Activated T-helper 1 cell treated with anti-CD3 and anti-CD28 coated beads, Interleukin-12 subunit alpha, Interleukin-12 subunit beta, Interleukin-2, Interleukin-4 antibody, amounts not matched to agents 30 ng/mL and 10 ng/mL and 1 ng/mL, durations not matched to agents 14 hours and 24 hours and 36 hours (primary cell): ENCODE measurements around the gene RHOBTB1. TPM values are rescaled to one million over a fixed set of nuclear protein-coding genes. Genes with fewer than 3 reads are reported as not detected.

Source experiments
- DNase-seq: peaks from one replicate; pipeline ENCODE4 v3.0.0; 2021; ENCODE audit warnings: low spot score
- H3K27ac Mint-ChIP-seq: one replicate; pipeline ENCODE4 v1.8.0; 2021; ENCODE audit warnings: mild to moderate bottlenecking, mixed read lengths
- H3K27me3 Mint-ChIP-seq: one replicate; pipeline ENCODE4 v1.8.0; 2022; ENCODE audit warnings: mild to moderate bottlenecking, moderate library complexity, mixed read lengths; ENCODE audit not compliant: insufficient read depth
- H3K36me3 Mint-ChIP-seq: one replicate; pipeline ENCODE4 v1.8.0; 2021; ENCODE audit warnings: low read depth, mixed read lengths
- H3K4me1 Mint-ChIP-seq: one replicate; pipeline ENCODE4 v1.8.0; 2021; ENCODE audit warnings: low read depth, mixed read lengths
- H3K4me3 Mint-ChIP-seq: one replicate; pipeline ENCODE4 v1.8.0; 2021; ENCODE audit warnings: mild to moderate bottlenecking, moderate library complexity, mixed read lengths
- H3K9me3 Mint-ChIP-seq: one replicate; pipeline ENCODE4 v1.8.0; 2021; ENCODE audit warnings: mixed read lengths
- intact Hi-C: fragments of 100-400 bp; cut with micrococcal nuclease; formaldehyde crosslinking; loops from one replicate; pipeline ENCODE4 v1.15.1; 2024
- total RNA-seq: library from RNA; stranded (reverse); gene quantifications from 2 replicates; pipeline ENCODE4 v1.2.3, GENCODE V29; 2022

The RHOBTB1 gene
- total RNA-seq, 1 donor from 2014 or later = not detected

DNA sequence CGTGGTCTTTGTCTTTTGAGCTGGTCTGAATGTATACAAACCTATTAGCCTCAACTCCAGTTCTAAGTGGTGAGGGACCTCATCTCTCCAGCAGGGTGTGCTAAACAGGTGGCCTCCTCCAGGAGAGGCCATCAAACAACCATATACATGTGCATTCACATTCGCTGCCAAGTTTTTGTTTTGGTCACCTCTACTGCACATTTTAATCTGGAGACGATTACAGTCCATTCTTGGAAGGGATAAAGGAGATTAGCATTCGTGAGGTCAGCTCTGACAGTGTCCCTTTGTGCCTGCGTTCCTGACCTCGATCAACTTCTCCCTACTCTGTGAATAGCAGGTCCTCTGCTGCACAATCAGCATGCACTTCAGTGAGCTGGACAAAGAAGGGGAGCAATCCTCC is 60.8 kb downstream of the RHOBTB1 start:
- no peak overlapping the region for H3K4me3 Mint-ChIP-seq
- DNase-seq = no peak
- no peaks in the 10 kb centered on the region for H3K9me3 Mint-ChIP-seq
- no peaks in the 10 kb centered on the region for H3K36me3 Mint-ChIP-seq
- H3K4me1 Mint-ChIP-seq = no peaks in the 10 kb centered on the region
- intact Hi-C loops = loop anchor here (1.0 kb wide), 1 partner anchor 81 kb away; no protein-coding TSS in a partner anchor
- peaks cover 2% of the 10 kb centered on the region for H3K27me3 Mint-ChIP-seq
- H3K27ac Mint-ChIP-seq = no peak overlapping the region

DNA sequence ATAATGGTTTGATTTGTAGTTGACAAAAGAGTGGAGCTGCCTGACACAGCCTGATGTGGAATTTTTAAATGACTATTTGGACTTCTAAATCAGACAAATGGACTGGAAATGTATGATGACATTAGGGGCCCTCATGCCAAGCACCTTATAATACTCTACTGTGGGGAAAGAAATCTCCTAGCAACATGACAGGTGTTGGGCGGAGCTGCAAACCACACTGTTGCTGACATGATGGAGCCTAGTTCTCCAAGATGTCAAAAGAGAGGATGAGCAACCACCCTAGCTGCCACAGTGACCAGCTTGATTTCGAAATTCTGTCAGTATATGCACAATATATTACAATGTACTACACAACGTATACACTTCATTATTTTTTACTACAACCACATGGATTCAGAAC is 65.8 kb downstream of the RHOBTB1 start:
- Mint-ChIP-seq H3K4me1 (no peaks in the 10 kb centered on the region), H3K27ac (no peak overlapping the region), H3K9me3 (no peaks in the 10 kb centered on the region), H3K27me3 (no peaks in the 10 kb centered on the region), H3K4me3 (no peak overlapping the region), H3K36me3 (no peaks in the 10 kb centered on the region)
- DNase-seq = no peak
- intact Hi-C loops = no loop called here

DNA sequence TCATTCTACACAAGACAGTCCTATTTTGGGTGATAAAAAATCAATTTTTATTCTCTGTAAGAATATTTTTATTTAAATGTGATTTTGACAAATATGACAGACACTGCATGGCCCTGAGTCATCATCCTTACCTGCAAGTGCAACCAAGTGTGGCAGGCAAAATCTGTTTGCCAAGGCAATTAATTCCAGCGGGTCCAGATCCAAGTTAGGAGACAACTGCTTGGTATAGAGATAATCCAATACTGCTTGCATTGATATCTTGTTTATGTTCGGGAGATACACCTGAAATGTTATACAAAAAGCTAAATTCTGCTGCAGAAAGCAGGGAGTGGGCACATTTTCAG is 66.2 kb downstream of the RHOBTB1 start:
- no peaks in the 10 kb centered on the region for H3K36me3 Mint-ChIP-seq
- H3K4me1 Mint-ChIP-seq = no peaks in the 10 kb centered on the region
- no peak for DNase-seq
- H3K9me3 Mint-ChIP-seq = no peaks in the 10 kb centered on the region
- no peak overlapping the region for H3K27ac Mint-ChIP-seq
- no peak overlapping the region for H3K4me3 Mint-ChIP-seq
- intact Hi-C loops = no loop called here
- no peaks in the 10 kb centered on the region for H3K27me3 Mint-ChIP-seq

DNA sequence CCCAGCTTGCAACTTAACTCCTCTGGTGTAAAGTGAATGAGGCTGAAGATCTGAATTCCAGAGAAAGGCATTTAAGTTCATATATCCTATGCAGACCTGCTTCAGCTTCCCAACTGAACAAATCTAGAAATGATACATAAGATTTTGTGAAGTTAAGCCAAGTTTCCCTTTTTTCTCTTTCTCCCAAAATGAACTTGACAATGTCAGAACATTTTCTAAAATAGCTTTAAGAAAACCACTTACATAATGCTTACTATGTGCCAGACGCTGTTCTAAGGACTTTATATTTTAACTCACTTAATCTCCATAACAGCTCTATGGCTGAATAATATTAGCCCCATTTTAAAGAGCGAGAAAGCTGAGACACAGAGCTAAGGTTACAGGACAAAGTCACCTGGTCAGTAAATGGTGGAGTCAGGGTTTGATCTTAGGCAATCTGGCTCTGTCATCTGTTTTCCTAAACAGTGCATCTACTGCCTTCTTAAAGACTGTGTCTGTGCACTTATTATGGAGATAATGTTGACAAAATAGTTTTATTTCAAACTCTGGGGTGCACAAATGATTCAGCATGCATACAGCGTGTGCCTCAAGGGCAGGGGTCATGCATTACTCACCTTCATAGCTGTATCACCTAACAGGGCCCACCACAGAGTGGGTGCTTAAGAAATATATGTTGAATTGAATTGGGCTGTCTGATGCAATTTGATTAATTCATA is 66.8 kb downstream of the RHOBTB1 start:
- no peak for DNase-seq
- Mint-ChIP-seq H3K27me3 (no peaks in the 10 kb centered on the region), H3K36me3 (no peaks in the 10 kb centered on the region), H3K27ac (no peak overlapping the region), H3K4me3 (no peak overlapping the region), H3K4me1 (no peaks in the 10 kb centered on the region), H3K9me3 (no peaks in the 10 kb centered on the region)
- intact Hi-C loops = no loop called here

DNA sequence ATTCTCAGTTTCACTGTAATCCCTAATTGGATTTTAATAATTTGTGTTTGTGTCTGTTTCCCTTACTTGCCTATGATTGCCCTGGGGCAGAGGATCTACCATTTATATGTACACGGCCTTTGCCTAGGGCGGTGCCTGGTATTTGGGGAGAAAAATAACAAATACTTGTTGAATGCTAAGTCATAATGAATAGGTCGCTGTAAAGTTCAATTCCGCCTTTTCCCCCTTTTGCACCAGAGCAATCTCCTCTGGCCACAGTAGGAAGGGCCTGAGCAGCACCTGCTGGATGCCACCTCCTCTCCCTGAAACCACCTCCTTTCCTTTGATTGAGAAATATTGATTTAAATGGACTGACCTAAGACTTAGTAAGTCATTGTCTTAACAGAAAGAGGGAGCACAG is 70.2 kb downstream of the RHOBTB1 start:
- no peaks in the 10 kb centered on the region for H3K36me3 Mint-ChIP-seq

DNA sequence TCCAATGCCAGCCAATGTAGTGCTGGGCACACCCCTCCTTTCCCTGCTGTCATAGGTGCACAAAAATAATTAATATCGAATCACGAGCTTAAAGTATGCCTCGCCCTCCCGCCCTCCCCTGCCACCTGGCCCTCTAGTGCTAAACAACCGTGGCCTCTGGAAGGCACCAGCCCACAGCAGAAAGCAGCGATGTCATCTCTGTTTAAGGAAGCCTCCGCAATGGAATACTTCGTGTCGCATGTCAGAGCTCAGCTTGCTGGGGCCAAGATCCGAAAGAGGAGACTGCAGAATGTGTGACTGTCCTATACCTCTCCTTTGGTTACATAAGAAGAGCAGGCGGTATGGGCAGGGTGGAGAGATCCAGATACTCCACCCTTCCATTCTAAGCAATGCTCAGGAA is 71.5 kb downstream of the RHOBTB1 start:
- intact Hi-C loops = no loop called here
- H3K27ac Mint-ChIP-seq = no peak overlapping the region
- no peaks in the 10 kb centered on the region for H3K36me3 Mint-ChIP-seq
- H3K27me3 Mint-ChIP-seq = peaks cover 6% of the 10 kb centered on the region
- H3K4me1 Mint-ChIP-seq = no peaks in the 10 kb centered on the region
- H3K9me3 Mint-ChIP-seq = no peaks in the 10 kb centered on the region
- DNase-seq = no peak
- H3K4me3 Mint-ChIP-seq = no peak overlapping the region

More for the DNA sequence above, 70.2 kb downstream of the RHOBTB1 start:
- no peak for DNase-seq
- intact Hi-C loops = no loop called here
- Mint-ChIP-seq H3K27ac (no peak overlapping the region), H3K9me3 (no peaks in the 10 kb centered on the region), H3K27me3 (peaks cover 6% of the 10 kb centered on the region), H3K4me1 (no peaks in the 10 kb centered on the region), H3K4me3 (no peak overlapping the region)

DNA sequence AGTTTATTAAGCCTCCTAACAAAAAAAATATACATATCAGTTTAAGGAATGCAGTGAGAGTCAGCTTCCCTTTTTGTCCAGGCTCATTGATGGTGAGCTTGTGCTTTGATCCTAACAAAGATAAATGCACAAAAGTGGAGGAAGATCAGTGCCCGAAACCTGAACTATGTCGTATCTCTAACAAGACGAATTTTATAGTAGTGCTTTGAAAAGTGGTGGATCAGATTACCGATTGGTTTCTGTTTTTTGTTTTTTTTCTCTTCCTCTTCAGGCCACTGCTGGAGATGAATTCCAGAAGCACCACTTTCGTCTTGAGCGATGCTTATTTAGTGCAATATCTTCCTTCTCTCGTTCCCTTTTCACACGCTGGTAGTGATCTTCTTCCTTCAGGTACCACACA is 72.8 kb downstream of the RHOBTB1 start:
- Mint-ChIP-seq H3K36me3 (no peaks in the 10 kb centered on the region), H3K4me1 (no peaks in the 10 kb centered on the region), H3K27me3 (peaks cover 6% of the 10 kb centered on the region), H3K27ac (no peak overlapping the region), H3K9me3 (no peaks in the 10 kb centered on the region), H3K4me3 (no peak overlapping the region)
- DNase-seq = no peak
- intact Hi-C loops = no loop called here

DNA sequence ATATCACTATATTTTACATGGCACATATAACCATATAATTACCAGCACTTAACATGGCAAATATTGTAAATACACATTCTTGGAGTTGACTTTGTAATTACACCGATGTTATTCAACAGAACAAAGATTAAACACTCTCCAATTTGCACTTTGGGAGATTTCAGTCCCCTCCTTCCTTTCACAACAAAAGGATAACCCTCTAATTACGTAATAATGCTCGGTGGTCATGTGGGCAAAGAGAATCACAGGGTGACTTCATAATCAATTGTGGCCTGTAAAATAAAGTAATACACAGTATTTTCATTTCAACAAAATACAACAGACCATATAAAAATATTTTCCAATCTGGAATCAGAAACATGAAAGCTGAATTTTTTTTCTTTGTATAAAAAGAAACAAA is 73.2 kb downstream of the RHOBTB1 start:
- DNase-seq = no peak
- Mint-ChIP-seq H3K36me3 (no peaks in the 10 kb centered on the region), H3K27ac (no peak overlapping the region), H3K4me3 (no peak overlapping the region), H3K9me3 (no peaks in the 10 kb centered on the region), H3K4me1 (no peaks in the 10 kb centered on the region), H3K27me3 (peaks cover 6% of the 10 kb centered on the region)
- intact Hi-C loops = no loop called here

DNA sequence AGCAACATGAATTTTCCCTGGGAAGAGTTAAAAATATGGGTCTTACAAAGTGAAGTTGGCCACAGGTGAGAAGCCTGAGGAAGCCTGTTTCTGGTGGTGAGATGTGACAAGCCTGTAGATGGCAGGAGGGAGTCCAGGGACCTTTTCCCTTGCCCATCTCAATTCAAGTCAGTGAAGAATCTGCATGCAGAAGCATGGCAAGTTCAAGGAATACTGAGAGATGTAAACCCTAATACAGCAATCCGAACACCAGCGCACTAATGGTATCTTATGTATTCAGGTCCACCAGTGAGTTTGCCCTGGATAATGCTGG is 73.6 kb downstream of the RHOBTB1 start:
- peaks cover 6% of the 10 kb centered on the region for H3K27me3 Mint-ChIP-seq
- DNase-seq = no peak
- H3K27ac Mint-ChIP-seq = no peak overlapping the region
- no peak overlapping the region for H3K4me3 Mint-ChIP-seq
- no peaks in the 10 kb centered on the region for H3K4me1 Mint-ChIP-seq
- H3K36me3 Mint-ChIP-seq = no peaks in the 10 kb centered on the region
- H3K9me3 Mint-ChIP-seq = no peaks in the 10 kb centered on the region
- intact Hi-C loops = no loop called here

DNA sequence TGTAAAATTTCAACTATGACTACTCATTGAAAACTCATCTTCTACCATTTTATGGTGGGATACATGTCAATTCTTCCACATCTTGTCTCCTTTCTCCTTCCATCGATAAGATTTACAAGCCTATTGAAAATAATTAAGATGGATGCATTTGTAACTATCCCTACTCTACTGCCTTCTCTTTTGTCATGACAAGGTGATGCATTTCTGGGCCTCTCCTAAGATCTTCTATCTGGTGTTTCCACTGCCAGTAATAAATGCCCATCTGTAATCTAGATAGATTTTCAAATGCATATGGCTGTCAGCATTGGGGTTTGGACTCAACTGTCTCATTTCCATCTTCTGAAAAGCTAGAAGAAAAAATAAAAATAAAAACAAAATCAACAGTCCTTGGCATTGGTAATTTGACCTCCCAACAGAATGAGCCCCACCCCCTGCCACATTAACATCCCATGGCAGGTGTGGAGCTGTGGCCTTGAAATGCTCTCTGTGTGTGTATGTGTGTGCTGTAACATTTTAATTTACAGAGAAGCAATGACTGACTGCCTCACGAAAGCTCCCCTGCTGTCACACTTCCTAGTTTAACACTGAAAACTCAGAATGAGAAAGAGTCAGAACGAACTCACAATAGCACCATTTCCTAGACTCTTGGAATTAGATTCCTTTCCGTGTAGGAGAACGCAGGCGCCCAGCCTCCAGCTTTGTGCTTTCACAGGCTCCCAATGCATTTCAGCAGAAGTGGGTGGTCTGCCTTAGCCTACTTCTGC is 74.2 kb downstream of the RHOBTB1 start:
- intact Hi-C loops = no loop called here
- H3K4me1 Mint-ChIP-seq = no peaks in the 10 kb centered on the region
- no peak for DNase-seq
- no peak overlapping the region for H3K4me3 Mint-ChIP-seq
- H3K36me3 Mint-ChIP-seq = no peaks in the 10 kb centered on the region
- H3K27me3 Mint-ChIP-seq = peaks cover 6% of the 10 kb centered on the region
- no peaks in the 10 kb centered on the region for H3K9me3 Mint-ChIP-seq
- no peak overlapping the region for H3K27ac Mint-ChIP-seq

DNA sequence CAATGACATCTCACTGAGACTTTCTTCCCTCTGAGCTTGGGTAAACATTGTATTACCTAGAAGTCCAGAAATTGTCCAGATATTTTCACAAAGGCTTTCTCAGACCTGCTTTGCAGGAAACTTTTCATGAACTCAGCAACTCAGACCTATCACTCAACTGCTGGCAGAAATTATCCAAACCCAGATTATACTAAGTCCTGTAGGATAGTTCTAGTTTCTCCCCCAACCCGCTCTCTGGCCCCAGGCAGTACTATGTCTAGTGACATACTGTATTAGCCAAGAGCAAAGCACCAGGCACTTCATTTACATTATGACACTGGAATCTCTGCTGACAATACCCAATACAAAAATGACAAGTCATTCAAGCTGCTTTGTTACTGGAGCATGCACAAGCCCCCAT is 75.0 kb downstream of the RHOBTB1 start:
- DNase-seq = no peak
- Mint-ChIP-seq H3K36me3 (no peaks in the 10 kb centered on the region), H3K4me1 (no peaks in the 10 kb centered on the region), H3K27me3 (peaks cover 6% of the 10 kb centered on the region), H3K4me3 (no peak overlapping the region), H3K9me3 (no peaks in the 10 kb centered on the region), H3K27ac (no peak overlapping the region)
- intact Hi-C loops = no loop called here

DNA sequence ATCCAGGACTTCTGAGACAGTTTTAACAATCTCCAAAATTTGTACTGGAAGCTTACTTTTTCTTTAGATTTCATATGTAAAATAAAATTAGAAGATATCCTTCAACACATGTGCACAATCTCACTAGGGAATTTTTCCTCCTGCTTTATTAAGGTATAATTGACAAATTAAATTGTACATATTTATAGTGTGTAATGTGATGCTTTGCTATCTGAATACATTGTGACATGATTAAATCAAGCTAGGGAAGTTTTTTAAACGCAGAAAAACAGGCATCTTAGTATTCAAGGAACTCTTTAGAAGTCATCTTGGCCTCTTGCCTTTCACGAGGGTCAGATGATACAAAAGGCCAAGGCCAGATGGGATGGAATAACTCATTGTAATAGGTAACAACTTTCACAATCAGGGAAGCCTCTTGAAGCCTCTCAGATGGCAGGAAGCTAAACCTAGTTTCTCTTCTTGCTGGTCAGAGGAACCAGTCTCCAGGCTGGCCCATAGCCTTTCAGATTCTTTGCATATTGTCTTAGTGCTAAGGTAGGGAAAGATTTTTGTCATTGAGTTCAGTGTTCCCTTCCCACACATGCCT is 78.7 kb downstream of the RHOBTB1 start:
- H3K4me3 Mint-ChIP-seq = no peak overlapping the region
- H3K4me1 Mint-ChIP-seq = no peaks in the 10 kb centered on the region
- no peak overlapping the region for H3K27ac Mint-ChIP-seq
- H3K27me3 Mint-ChIP-seq = peaks cover 13% of the 10 kb centered on the region
- H3K9me3 Mint-ChIP-seq = no peaks in the 10 kb centered on the region
- intact Hi-C loops = no loop called here
- DNase-seq = no peak
- H3K36me3 Mint-ChIP-seq = no peaks in the 10 kb centered on the region

DNA sequence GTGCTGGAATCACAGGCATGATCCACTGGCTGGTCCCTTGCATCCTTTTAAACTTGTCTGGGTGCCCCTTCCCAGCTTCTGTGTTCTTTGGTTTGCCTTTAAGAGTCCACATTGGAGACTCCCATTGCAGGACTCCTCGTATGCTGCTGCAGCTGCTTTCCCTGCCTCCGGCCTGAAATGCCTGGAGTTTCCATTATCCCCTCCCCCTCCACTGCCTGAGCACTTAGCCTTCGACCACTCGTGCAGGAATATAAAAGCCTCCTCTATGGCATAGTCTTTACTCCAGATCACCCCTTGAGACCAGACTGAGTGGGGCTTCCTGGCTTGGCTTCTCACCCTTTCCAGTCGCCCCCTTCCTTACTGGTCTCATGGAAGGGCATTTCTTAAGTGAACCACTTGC is 80.2 kb downstream of the RHOBTB1 start:
- Mint-ChIP-seq H3K4me1 (no peaks in the 10 kb centered on the region), H3K27me3 (peaks cover 11% of the 10 kb centered on the region), H3K9me3 (no peaks in the 10 kb centered on the region), H3K4me3 (no peak overlapping the region), H3K36me3 (no peaks in the 10 kb centered on the region), H3K27ac (no peak overlapping the region)
- intact Hi-C loops = no loop called here
- no peak for DNase-seq
